KMS-11 (cell line): ENCODE measurements around the gene CD72.
"Not testable (repeated sequence)": the region's sequence is repeated elsewhere in the genome, so short reads cannot be mapped to it uniquely, and the experiment has no call there.

Source experiments
- H2AFZ ChIP-seq: fragments of 200-600 bp; sonication (generic); 2 replicates; pipeline ENCODE4 v1.6.1; 2016; ENCODE audit warnings: antibody characterized with exemption, mixed run types, low read depth
- H3K27ac ChIP-seq: fragments of 200-600 bp; sonication (generic); 2 replicates; pipeline ENCODE4 v1.6.1; 2016; ENCODE audit warnings: mild to moderate bottlenecking, mixed run types
- H3K27me3 ChIP-seq: fragments of 200-600 bp; sonication (generic); 2 replicates; pipeline ENCODE4 v1.6.1; 2017; ENCODE audit warnings: mild to moderate bottlenecking, low read depth, mixed run types, moderate library complexity; ENCODE audit not compliant: insufficient read depth
- H3K36me3 ChIP-seq: fragments of 200-600 bp; sonication (generic); 2 replicates; pipeline ENCODE4 v1.6.1; 2017; ENCODE audit warnings: mild to moderate bottlenecking, mixed run types; ENCODE audit not compliant: insufficient read depth
- H3K4me1 ChIP-seq: fragments of 200-600 bp; sonication (generic); 2 replicates; pipeline ENCODE4 v1.6.1; 2016; ENCODE audit warnings: mild to moderate bottlenecking, low read depth, mixed run types; ENCODE audit not compliant: poor library complexity, severe bottlenecking
- H3K4me2 ChIP-seq: fragments of 200-600 bp; sonication (generic); 2 replicates; pipeline ENCODE4 v1.7.0; 2016; ENCODE audit warnings: mild to moderate bottlenecking, mixed run types
- H3K4me3 ChIP-seq: fragments of 200-600 bp; sonication (generic); IDR thresholded peaks from 2 replicates; pipeline ENCODE4 v1.6.1; 2017; ENCODE audit warnings: low read depth, low read length, mixed read lengths; ENCODE audit not compliant: insufficient read depth
- H3K79me2 ChIP-seq: fragments of 200-600 bp; sonication (generic); 2 replicates; pipeline ENCODE4 v1.6.1; 2016; ENCODE audit warnings: low read depth, mixed run types; ENCODE audit not compliant: insufficient read depth
- H3K9ac ChIP-seq: fragments of 200-600 bp; sonication (generic); 2 replicates; pipeline ENCODE4 v1.6.1; 2016; ENCODE audit warnings: mild to moderate bottlenecking, mixed run types
- H4K20me1 ChIP-seq: fragments of 200-600 bp; sonication (generic); 2 replicates; pipeline ENCODE4 v1.6.1; 2016; ENCODE audit warnings: mild to moderate bottlenecking, mixed run types; ENCODE audit not compliant: insufficient read depth
- CTCF ChIP-seq: fragments of 200-600 bp; sonication (generic); conservative IDR thresholded peaks from 2 replicates; pipeline ENCODE4 v1.6.1; 2017; ENCODE audit warnings: low read depth, mild to moderate bottlenecking, antibody characterized with exemption, low read length, moderate library complexity, mixed read lengths

CD72 gene

GRCh38 chr9:35639631-35640030 lies 21.4 kb upstream of the CD72 start:
- H3K27ac ChIP-seq = no peak overlapping the region
- H3K4me1 ChIP-seq = no peaks in the 10 kb centered on the region
- no peaks in the 10 kb centered on the region for H3K36me3 ChIP-seq
- H3K79me2 ChIP-seq = no peaks in the 10 kb centered on the region
- no peak overlapping the region for H2AFZ ChIP-seq
- H3K9ac ChIP-seq = no peak overlapping the region
- H3K4me3 ChIP-seq = no peak overlapping the region
- TF ChIP-seq CTCF = no peak
- H4K20me1 ChIP-seq = no peaks in the 10 kb centered on the region
- no peaks in the 10 kb centered on the region for H3K27me3 ChIP-seq
- peak overlapping the region; percentile 30 for H3K4me2 ChIP-seq

GRCh38 chr9:35639225-35639624 lies 21.0 kb upstream of the CD72 start:
- H3K4me3 ChIP-seq, H4K20me1 ChIP-seq, H3K79me2 ChIP-seq, H3K36me3 ChIP-seq, H3K4me1 ChIP-seq, H2AFZ ChIP-seq, H3K9ac ChIP-seq, H3K27ac ChIP-seq, H3K27me3 ChIP-seq: not testable (repeated sequence)
- H3K4me2 ChIP-seq = peak overlapping the region; percentile 30

- H3K36me3 ChIP-seq, H3K27me3 ChIP-seq, H2AFZ ChIP-seq, H3K4me1 ChIP-seq, H3K4me3 ChIP-seq, H3K27ac ChIP-seq, H3K4me2 ChIP-seq, H4K20me1 ChIP-seq, H3K9ac ChIP-seq, H3K79me2 ChIP-seq: not testable (repeated sequence)
Measured at GRCh38 chr9:35638751-35639150, 20.5 kb upstream of the CD72 start.

- H3K79me2 ChIP-seq, H3K4me2 ChIP-seq, H3K27me3 ChIP-seq, H3K4me1 ChIP-seq, H3K27ac ChIP-seq, H4K20me1 ChIP-seq, H3K9ac ChIP-seq, H3K36me3 ChIP-seq, H2AFZ ChIP-seq, H3K4me3 ChIP-seq: not testable (repeated sequence)
Measured at GRCh38 chr9:35637427-35637955, 19.3 kb upstream of the CD72 start.

GRCh38 chr9:35636877-35637246 lies 18.6 kb upstream of the CD72 start:
- H3K27ac ChIP-seq, H3K36me3 ChIP-seq, H4K20me1 ChIP-seq, H2AFZ ChIP-seq, H3K79me2 ChIP-seq, H3K9ac ChIP-seq, H3K27me3 ChIP-seq, H3K4me2 ChIP-seq, H3K4me3 ChIP-seq, H3K4me1 ChIP-seq: not testable (repeated sequence)

GRCh38 chr9:35636135-35636876 lies 18.1 kb upstream of the CD72 start:
- Histone ChIP-seq H2AFZ (no peak overlapping the region), H3K27me3 (no peaks in the 10 kb centered on the region), H3K4me2 (no peak overlapping the region), H3K4me1 (no peaks in the 10 kb centered on the region), H3K9ac (no peak overlapping the region), H3K79me2 (no peaks in the 10 kb centered on the region), H3K27ac (no peak overlapping the region), H3K36me3 (no peaks in the 10 kb centered on the region), H4K20me1 (no peaks in the 10 kb centered on the region), H3K4me3 (no peak overlapping the region)
- TF ChIP-seq CTCF = no peak
